22Rv1 (cell line): ENCODE measurements around the gene PLAAT2.

Source experiments
- ZFX ChIP-seq: fragments of 450-650 bp; IDR thresholded peaks from 2 replicates; pipeline ENCODE4 v1.6.1; 2017; ENCODE audit warnings: antibody characterized with exemption, borderline replicate concordance
- TF ChIP-seq, protein P1 (sequence below): fragments of 450-650 bp; IDR thresholded peaks from 2 replicates; pipeline ENCODE4 v1.5.1; 2017; ENCODE audit warnings: mild to moderate bottlenecking

DNA sequence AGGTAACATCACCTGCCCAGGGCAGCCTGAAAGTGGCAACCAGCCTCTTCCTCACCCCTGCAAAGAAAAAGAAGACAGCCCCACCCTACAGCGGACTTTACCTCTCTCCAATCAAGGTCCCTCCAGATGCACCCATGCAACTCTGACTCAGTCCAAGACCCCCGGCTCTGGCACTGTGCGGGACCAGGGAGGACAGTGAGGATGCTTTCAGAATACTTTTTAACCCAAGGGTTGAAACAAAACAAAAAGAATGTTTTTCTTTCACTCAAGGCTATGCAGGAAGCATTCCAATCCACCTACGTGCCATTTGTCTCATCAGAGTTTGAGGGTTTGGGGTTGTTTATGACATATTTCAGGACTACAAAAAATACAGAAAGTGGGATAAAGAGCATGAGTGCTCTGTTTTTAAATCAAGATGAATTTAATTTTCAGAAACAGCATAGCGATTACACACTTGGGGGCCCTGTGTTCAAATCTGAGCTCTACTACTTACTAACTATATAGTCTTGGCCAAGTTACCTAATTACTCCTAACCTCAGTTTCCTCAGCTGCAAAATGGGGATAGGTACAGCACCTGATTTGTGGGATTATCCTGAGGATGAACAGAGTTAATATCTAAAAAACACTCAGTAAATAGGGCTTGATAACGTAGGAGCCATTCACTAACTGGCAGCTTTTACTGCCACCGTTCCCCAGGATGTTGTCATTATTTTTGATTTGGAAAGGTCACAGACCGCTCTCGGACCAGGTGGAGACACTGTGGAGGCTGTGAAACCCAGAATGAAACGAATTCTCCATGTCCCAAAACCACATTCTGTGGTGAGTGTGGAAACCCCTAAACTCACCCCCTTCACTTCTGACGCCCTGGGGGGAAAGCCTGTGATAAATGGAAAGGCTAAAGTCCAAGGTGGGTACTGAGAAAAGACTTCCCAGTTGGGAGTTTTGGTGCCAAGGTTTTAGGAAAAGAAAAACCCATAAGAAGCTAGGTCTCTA is 45.5 kb upstream of the PLAAT2 start:
- TF ChIP-seq, protein P1, sequence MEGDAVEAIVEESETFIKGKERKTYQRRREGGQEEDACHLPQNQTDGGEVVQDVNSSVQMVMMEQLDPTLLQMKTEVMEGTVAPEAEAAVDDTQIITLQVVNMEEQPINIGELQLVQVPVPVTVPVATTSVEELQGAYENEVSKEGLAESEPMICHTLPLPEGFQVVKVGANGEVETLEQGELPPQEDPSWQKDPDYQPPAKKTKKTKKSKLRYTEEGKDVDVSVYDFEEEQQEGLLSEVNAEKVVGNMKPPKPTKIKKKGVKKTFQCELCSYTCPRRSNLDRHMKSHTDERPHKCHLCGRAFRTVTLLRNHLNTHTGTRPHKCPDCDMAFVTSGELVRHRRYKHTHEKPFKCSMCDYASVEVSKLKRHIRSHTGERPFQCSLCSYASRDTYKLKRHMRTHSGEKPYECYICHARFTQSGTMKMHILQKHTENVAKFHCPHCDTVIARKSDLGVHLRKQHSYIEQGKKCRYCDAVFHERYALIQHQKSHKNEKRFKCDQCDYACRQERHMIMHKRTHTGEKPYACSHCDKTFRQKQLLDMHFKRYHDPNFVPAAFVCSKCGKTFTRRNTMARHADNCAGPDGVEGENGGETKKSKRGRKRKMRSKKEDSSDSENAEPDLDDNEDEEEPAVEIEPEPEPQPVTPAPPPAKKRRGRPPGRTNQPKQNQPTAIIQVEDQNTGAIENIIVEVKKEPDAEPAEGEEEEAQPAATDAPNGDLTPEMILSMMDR, result no peak
- no peak for TF ChIP-seq ZFX
